HG03103 (cell line): ENCODE measurements around the gene UBE2Q1.

Experiments used
- ATAC-seq: cut with Tn5 transposase; IDR thresholded peaks from one replicate; pipeline ENCODE4 v1.9.1; 2021; ENCODE audit warnings: low read depth; ENCODE audit not compliant: unreplicated experiment

The UBE2Q1 gene

GRCh38 chr1:154578058-154578418 lies 19.6 kb upstream of the UBE2Q1 start:
- no peak for ATAC-seq

DNA sequence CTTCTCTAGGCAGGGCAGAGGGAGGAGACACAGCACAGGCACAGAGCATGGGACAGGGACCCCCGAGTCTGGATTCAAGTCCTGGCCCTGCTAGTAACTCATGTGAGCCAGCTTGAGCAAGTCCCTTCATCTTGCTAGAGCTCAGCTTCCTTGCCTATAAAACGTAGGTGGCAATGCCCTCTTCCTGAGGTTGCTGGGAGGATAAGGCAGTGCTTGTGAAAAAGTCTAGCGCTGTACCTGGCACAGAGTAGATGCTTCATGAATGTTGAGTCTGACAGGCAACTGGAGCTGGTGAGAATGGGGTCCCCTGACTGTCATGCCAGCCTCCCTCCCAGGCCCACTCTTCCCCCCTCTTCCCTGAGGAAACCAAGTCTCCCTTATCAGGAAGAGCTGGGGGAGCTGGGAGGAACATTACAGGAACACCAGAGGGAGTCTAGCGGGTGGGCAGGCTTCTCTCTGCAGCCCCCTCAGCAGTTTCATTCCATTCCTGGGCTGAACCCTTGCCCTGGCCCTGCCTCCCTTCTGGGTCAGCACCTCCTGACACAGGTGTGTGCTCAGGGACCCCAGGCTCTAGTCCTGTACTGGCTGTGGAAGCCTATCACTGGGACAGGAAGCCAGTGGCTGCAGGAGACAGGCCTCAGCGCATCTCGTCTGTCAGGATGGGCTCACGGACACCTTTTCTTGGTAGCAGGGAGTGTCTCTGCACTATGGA lies 19.0 kb upstream of the UBE2Q1 start:
- ATAC-seq = no peak

DNA sequence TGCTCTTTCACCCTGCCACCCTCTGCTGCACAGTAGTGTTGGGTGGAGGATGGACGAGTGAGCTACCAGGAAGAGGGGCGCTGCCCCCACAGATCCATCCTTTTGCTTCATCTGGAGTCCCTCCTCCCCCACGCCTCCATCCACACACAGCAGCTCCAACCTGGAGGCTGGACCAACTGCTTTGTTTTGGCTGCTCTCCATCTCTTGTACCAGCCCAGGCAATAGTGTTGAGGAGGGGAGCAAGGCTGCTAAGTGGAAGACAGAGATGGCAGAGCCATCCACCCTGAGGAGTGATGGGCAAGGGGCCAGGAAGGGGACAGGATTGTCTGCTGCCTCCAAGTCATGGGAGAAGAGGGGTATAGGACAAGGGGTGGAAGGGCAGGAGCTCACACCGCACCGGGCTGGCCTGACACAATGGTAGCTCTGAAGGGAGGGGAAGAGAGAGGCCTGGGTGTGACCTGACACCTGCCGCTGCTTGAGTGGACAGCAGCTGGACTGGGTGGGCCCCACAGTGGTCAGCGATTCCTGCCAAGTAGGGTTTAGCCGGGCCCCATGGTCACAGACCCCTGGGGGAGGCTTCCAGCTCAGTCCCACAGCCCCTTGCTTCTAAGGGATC lies 17.6 kb upstream of the UBE2Q1 start:
- ATAC-seq = no peak

DNA sequence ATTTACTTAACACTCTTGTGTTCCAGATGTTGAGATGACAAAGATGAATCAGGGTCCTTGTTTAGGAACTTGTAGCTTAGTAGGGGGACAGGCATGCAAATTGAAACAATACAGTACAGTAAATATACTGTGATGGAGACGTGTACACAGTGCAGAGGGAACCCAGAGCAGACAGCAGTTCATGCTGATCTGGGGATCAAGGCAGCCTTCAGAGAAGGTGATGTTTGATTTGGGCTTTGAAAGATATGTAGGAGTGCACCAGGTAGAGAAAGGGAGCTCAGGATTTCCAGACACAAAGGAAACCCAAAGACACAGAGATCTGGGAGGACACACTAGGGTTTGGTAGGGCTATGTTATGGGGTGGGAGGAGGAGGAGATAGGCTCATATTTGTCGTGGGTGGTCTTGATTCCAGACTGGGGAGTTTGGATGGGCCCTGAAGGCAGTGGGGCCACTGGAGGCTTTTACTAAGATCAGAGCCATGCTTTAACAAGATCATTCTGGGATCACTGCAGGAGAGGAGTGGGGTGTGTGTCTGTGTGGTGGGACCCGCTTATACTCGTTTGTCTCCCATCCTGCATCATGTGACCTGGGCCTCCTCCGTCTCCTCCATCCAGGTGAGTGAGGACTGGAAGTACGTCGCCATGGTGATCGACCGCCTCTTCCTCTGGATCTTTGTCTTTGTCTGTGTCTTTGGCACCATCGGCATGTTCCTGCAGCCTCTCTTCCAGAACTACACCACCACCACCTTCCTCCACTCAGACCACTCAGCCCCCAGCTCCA lies 16.9 kb upstream of the UBE2Q1 start:
- no peak for ATAC-seq

- no peak for ATAC-seq
Measured at GRCh38 chr1:154574716-154575115, 16.3 kb upstream of the UBE2Q1 start.

DNA sequence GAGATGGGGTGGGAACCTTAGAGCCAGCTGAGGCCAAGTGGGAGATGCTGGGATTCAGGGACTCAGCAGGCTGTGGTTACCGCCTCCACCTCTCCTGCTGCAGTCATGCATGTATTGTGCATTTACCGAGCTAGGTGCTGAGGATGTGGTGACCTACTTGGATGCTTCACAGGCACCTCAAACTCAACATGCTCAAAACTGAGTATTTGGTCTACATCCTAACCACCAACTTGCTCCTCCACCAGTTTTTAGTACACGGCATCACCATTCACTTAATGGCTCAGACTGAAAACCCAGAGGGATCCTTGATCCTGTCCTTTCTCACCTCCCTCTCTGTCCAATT lies 14.7 kb upstream of the UBE2Q1 start:
- ATAC-seq = no peak

- ATAC-seq = no peak
Measured at GRCh38 chr1:154572468-154573167, 14.2 kb upstream of the UBE2Q1 start.

GRCh38 chr1:154571964-154572288 lies 13.5 kb upstream of the UBE2Q1 start:
- no peak for ATAC-seq

DNA sequence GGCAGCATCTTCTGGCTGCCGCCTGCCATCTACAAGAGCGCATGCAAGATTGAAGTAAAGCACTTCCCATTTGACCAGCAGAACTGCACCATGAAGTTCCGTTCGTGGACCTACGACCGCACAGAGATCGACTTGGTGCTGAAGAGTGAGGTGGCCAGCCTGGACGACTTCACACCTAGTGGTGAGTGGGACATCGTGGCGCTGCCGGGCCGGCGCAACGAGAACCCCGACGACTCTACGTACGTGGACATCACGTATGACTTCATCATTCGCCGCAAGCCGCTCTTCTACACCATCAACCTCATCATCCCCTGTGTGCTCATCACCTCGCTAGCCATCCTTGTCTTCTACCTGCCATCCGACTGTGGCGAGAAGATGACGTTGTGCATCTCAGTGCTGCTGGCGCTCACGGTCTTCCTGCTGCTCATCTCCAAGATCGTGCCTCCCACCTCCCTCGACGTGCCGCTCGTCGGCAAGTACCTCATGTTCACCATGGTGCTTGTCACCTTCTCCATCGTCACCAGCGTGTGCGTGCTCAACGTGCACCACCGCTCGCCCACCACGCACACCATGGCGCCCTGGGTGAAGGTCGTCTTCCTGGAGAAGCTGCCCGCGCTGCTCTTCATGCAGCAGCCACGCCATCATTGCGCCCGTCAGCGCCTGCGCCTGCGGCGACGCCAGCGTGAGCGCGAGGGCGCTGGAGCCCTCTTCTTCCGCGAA lies 12.9 kb upstream of the UBE2Q1 start:
- no peak for ATAC-seq

DNA sequence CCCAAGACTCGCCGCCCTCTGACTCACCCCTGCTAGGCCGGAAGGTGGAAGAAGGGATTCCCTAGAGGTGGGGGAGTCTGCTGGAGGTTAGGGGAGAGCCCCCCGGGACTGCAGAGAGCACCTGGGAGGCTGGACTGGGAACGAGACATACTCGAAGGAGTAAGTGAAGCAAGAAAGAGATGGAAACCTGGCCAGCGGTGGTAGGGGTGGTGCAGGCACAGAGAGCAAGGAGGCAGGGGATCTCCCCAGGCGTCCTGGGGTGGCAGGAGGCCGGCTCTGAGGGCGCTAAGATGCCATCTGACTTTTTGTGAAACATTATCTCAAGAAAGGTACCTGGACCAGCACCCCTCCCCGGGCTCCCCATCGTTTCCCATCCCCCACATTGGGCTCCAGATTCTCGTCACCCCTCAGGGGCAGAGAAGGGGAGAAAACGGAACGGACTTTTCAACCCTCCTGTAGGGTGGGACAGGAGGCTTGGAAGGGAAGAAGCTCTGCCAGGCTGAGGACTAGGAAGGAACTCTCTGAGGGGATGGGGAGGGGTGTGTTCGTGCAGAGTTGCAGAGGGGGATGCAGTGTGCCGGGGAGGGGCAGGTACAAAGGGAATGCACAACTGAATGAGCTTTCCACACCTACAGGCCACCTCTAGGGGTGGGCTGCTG lies 9.8 kb upstream of the UBE2Q1 start:
- ATAC-seq = no peak

DNA sequence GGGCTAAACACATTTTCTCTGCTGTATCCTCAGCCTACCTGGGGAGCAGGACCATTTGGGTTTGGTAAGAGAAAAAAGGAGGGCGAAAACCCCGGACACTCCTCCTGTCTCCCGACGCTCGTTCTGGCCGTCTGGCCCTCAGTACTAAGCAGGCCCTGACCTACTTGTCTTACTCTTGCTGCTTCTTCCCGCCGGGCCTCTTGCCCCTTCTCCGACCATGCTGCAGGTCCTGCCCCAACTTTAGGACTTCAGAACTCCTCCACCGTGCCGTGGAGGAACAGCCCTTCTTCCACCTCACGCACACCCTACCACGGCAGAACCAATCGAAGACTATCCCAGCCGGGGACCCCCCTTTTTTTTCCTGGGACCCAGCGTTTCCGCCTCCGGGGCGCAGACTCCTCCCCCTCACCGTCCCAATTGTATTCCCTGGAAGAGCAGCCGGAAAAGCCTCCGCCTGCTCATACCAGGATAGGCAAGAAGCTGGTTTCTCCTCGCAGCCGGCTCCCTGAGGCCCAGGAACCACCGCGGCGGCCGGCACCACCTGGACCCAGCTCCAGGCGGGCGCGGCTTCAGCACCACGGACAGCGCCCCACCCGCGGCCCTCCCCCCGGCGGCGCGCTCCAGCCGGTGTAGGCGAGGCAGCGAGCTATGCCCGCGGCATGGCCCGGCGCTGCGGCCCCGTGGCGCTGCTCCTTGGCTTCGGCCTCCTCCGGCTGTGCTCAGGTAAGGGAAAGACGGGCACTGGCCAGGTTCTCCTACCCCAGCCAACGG lies 9.1 kb upstream of the UBE2Q1 start, which contains the start of gene CHRNB2:
Gene CHRNB2 (plus strand): TSS at position 393 of the 771 bp plus-strand sequence. CDS start 267 bp downstream, at position 660.
- ATAC-seq = no peak

GRCh38 chr1:154565876-154566275 lies 7.4 kb upstream of the UBE2Q1 start:
- no peak for ATAC-seq

DNA sequence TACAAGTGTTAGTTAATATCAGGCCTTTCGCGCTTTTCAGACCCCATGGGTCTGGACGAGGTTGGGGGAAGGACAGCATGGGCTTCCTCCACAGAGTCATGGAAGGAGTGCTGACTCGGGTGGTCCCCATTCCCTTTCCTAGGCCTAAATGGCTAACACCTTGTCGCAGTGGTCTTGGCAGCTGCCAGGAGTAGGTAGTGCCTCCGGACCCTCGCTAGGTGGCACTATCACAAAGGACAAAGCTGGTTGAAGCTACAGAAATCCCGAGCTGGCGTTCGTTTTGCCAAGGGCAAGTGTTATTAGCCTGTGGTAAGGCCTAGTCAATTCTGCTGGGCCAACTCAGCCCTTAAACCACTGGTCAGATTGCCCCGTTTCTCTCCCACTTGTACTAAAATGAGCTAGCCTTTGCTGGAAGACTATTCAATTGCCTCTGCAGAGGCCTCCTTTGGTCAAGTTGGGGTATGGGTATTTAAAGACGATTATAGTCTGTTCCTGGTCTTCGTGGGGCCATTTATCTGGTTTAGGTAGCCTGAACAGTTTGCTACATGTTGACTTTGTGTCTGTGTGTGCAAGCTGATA lies 1.1 kb upstream of the UBE2Q1 start:
- no peak for ATAC-seq

GRCh38 chr1:154558720-154559465 lies 431 bp upstream of the UBE2Q1 start:
- peak; percentile 81 for ATAC-seq

GRCh38 chr1:154557248-154557938 lies 1.1 kb downstream of the UBE2Q1 start:
- no peak for ATAC-seq

DNA sequence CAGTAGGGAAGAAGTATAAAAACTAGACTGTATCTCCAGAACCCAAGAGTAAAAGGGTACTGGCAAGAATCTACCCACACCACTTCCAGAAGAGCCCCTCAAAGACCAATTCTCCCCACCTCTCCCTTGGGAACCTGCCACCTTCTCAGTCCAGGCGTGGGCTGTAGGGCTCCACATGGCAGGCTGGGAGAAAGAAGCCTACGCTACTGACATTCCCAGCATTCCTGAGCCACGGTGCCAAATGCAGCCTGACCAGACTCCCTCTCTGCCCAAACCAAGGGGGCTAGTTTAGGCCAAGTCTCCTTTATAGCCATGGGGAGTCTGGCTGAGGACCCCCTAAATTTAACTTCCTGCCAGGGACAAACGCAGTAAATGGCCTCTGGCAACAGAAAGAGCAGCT lies 2.0 kb downstream of the UBE2Q1 start:
- no peak for ATAC-seq

- no peak for ATAC-seq
Measured at GRCh38 chr1:154553056-154554030, 5.1 kb downstream of the UBE2Q1 start.
